ENCODE measurements around the gene KRTAP5-8. TPM values are rescaled to one million over a fixed set of nuclear protein-coding genes. Genes with fewer than 3 reads are reported as not detected.

The KRTAP5-8 gene
- total and polyA plus RNA-seq, 2 of the 4 experiments (the other 2 are of a cell fraction) = 0.07 TPM; not detected in 1

GRCh38 chr11:71525938-71526495 lies 11.8 kb upstream of the KRTAP5-8 start:
- no peak overlapping the region for H3K56ac ChIP-seq (ENCODE audit: extremely low read depth, insufficient read depth, low read length)
- 0 out of 2 replicates have a peak, but pooled peaks cover 1% of the 10 kb centered on the region for H3K27me3 ChIP-seq (ENCODE audit: control insufficient read depth, insufficient read depth, low read length)
- H3K79me1 ChIP-seq (ENCODE audit: low read depth in 1 of 2, low read length in 2 of 2) = no peaks in the 10 kb centered on the region
- H4K20me1 ChIP-seq (ENCODE audit: insufficient read depth, low read length) = no peaks in the 10 kb centered on the region
- H3K36me3 ChIP-seq (ENCODE audit: control insufficient read depth, insufficient read depth, low read length) = no peaks in the 10 kb centered on the region
- no peak overlapping the region for H3K14ac ChIP-seq (replicated peaks; ENCODE audit: low read depth, low read length)
- no peaks in the 10 kb centered on the region for H3K9me1 ChIP-seq (ENCODE audit: insufficient read depth, low read length)
- H4K5ac ChIP-seq (ENCODE audit: low read depth, low read length) = no peak overlapping the region
- no peak overlapping the region for H2BK5ac ChIP-seq (ENCODE audit: low read depth, low read length, poor library complexity, severe bottlenecking)
- H3K9me3 ChIP-seq (ENCODE audit: control insufficient read depth, insufficient read depth, low read length) = no peaks in the 10 kb centered on the region
- H3K4me1 ChIP-seq (ENCODE audit: control insufficient read depth, insufficient read depth, low read length) = no peaks in the 10 kb centered on the region
- H3K23ac ChIP-seq (ENCODE audit: low read depth, low read length) = no peak overlapping the region
- intact Hi-C loops (cut with micrococcal nuclease) (loop anchor here (1.0 kb wide), 1 partner anchor 37 kb away; no protein-coding TSS in a partner anchor), dilution Hi-C loops (cut with HindIII; ENCODE audit: low sequenced_read_pairs, unreplicated experiment) (no loop called here), in situ Hi-C loops (cut with MboI; ENCODE audit: low sequenced_read_pairs) (no loop called here)
- no peak overlapping the region for H2BK120ac ChIP-seq (ENCODE audit: low read depth, low read length)
- no peak overlapping the region for H3K4me2 ChIP-seq (ENCODE audit: low read depth, low read length)
- no peak overlapping the region for H2BK15ac ChIP-seq (ENCODE audit: low read depth, low read length)
- no peak overlapping the region for H3K4ac ChIP-seq (ENCODE audit: low read depth, low read length)
- no peak overlapping the region for H2AFZ ChIP-seq (replicated peaks; ENCODE audit: low read length, poor library complexity)
- no peak overlapping the region for H2BK20ac ChIP-seq (ENCODE audit: low read depth, low read length)
- no TSS peak for BruUV-seq (replicated peaks)
- WGBS, 2 experiments (ENCODE audit: extremely low coverage in 2 of 2, insufficient read length in 1 of 2) = no CpG with 5 or more reads among the region's 2 CpGs
- no peak overlapping the region for H2AK5ac ChIP-seq (ENCODE audit: low read depth, low read length)
- no peak overlapping the region for H3K27ac ChIP-seq (ENCODE audit: insufficient read depth, low read length)
- ATAC-seq (ENCODE audit: low read depth) (no peak), DNase-seq (no peak)
- no peak for TF ChIP-seq USF2 (IDR thresholded peaks at IDR 0.05; ENCODE audit: low read depth, low read length)
- no peak for TF ChIP-seq CTCF (conservative IDR thresholded peaks at IDR 0.05; ENCODE audit: low read depth, low read length)
- TF ChIP-seq ELK1 (IDR thresholded peaks at IDR 0.05; ENCODE audit: borderline replicate concordance, low read depth, low read length) = no peak
- TF ChIP-seq RAD21 (IDR thresholded peaks at IDR 0.05; ENCODE audit: low read length) = no peak
- no peak for TF ChIP-seq POLR2A (IDR thresholded peaks at IDR 0.05; ENCODE audit: low read depth, low read length)
- no peak for TF ChIP-seq MAFK (IDR thresholded peaks at IDR 0.05; ENCODE audit: low read depth, low read length)
- TF ChIP-seq FOS (IDR thresholded peaks at IDR 0.05; ENCODE audit: low read depth, low read length) = no peak
- TF ChIP-seq SMC3 (IDR thresholded peaks at IDR 0.05; ENCODE audit: low read depth, low read length) = no peak
- TF ChIP-seq CEBPB (IDR thresholded peaks at IDR 0.05; ENCODE audit: low read depth, low read length) = no peak
- TF ChIP-seq RFX5 (IDR thresholded peaks at IDR 0.05; ENCODE audit: low read depth, low read length) = no peak
- TF ChIP-seq RCOR1 (IDR thresholded peaks at IDR 0.05; ENCODE audit: insufficient replicate concordance, low read length) = no peak
- no peak for TF ChIP-seq NFE2L2 (IDR thresholded peaks at IDR 0.05; ENCODE audit: low read depth, low read length)
- no peak for TF ChIP-seq CHD1 (IDR thresholded peaks at IDR 0.05; ENCODE audit: low read depth, low read length)
- no peak for TF ChIP-seq MAZ (IDR thresholded peaks at IDR 0.05; ENCODE audit: borderline replicate concordance, low read depth, low read length)
- no peak for TF ChIP-seq MXI1 (IDR thresholded peaks at IDR 0.05; ENCODE audit: borderline replicate concordance, low read depth, low read length)
- no peak for TF ChIP-seq BHLHE40 (IDR thresholded peaks at IDR 0.05; ENCODE audit: low read depth, low read length)
- no peak overlapping the region for H3K18ac ChIP-seq (ENCODE audit: low read depth, low read length)
- no peak overlapping the region for H4K8ac ChIP-seq (ENCODE audit: low read depth in 2 of 2, low read length in 2 of 2)
- H4K91ac ChIP-seq (ENCODE audit: insufficient read depth, low read depth, low read length) = no peak overlapping the region
- H3K4me3 ChIP-seq (ENCODE audit: insufficient read depth, low read depth, low read length) = no peak overlapping the region
- ChIA-PET CTCF (no interaction called here), POLR2A (ENCODE audit: unreplicated experiment) (no interaction called here)
- no peak overlapping the region for H2AK9ac ChIP-seq (replicated peaks; ENCODE audit: low read depth, low read length, poor library complexity)
- no peak overlapping the region for H3K9ac ChIP-seq (ENCODE audit: low read depth, low read length)
